ENCODE measurements around the gene CPTP.

Gene CPTP

GRCh38 chr1:1320666-1321448, 3.7 kb upstream of the CPTP start:
- no peak for DNase-seq

GRCh38 chr1:1321477-1321876, 3.1 kb upstream of the CPTP start:
- DNase-seq: no peak

GRCh38 chr1:1322418-1322817, 2.2 kb upstream of the CPTP start:
- no peak for DNase-seq

- DNase-seq: no peak
Measured at GRCh38 chr1:1322952-1323351, 1.6 kb upstream of the CPTP start.

GRCh38 chr1:1324084-1324523, 498 bp upstream of the CPTP start:
- DNase-seq: no peak

GRCh38 chr1:1325288-1326074, 879 bp downstream of the CPTP start:
- DNase-seq: no peak

- DNase-seq: no peak
Measured at GRCh38 chr1:1326075-1326605, 1.5 kb downstream of the CPTP start.

GRCh38 chr1:1327291-1327690, 2.7 kb downstream of the CPTP start:
- DNase-seq: no peak

- no peak for DNase-seq
Measured at GRCh38 chr1:1328254-1328653, 3.7 kb downstream of the CPTP start.

GRCh38 chr1:1329304-1330210, 5.0 kb downstream of the CPTP start:
- no peak for DNase-seq

- DNase-seq: no peak
Measured at GRCh38 chr1:1330366-1331067, 5.9 kb downstream of the CPTP start.

- DNase-seq: no peak
Measured at GRCh38 chr1:1331068-1331965, 6.7 kb downstream of the CPTP start, which contains the start of gene TAS1R3. TSS of gene TAS1R3 (plus strand) at chr1:1331280. CDS start at chr1:1331346, 66 bp downstream.

- no peak for DNase-seq
Measured at GRCh38 chr1:1332031-1332755, 7.6 kb downstream of the CPTP start.

- DNase-seq: no peak
Measured at GRCh38 chr1:1332774-1333480, 8.3 kb downstream of the CPTP start.

- no peak for DNase-seq
Measured at GRCh38 chr1:1333551-1334241, 9.1 kb downstream of the CPTP start.

- no peak for DNase-seq
Measured at GRCh38 chr1:1334835-1335234, 10.2 kb downstream of the CPTP start.

- DNase-seq: no peak
Measured at GRCh38 chr1:1335283-1335682, 10.7 kb downstream of the CPTP start.

- DNase-seq: no peak
Measured at GRCh38 chr1:1335792-1336248, 11.2 kb downstream of the CPTP start.

- DNase-seq: no peak
Measured at GRCh38 chr1:1336446-1336845, 11.8 kb downstream of the CPTP start.
